ENCODE data around the gene PLK3. TPM values are rescaled to one million over a fixed set of nuclear protein-coding genes. Genes with fewer than 3 reads are reported as not detected.
A peak's percentile ranks its signal among the peaks of the same experiment; 100 is the strongest.

Gene PLK3
- total and polyA plus RNA-seq, 10 of the 15 experiments (the other 5 are each of a cell fraction or from before 2014, with no cell fraction given), result 1.5 to 23.2 (median 12.1) TPM

DNA sequence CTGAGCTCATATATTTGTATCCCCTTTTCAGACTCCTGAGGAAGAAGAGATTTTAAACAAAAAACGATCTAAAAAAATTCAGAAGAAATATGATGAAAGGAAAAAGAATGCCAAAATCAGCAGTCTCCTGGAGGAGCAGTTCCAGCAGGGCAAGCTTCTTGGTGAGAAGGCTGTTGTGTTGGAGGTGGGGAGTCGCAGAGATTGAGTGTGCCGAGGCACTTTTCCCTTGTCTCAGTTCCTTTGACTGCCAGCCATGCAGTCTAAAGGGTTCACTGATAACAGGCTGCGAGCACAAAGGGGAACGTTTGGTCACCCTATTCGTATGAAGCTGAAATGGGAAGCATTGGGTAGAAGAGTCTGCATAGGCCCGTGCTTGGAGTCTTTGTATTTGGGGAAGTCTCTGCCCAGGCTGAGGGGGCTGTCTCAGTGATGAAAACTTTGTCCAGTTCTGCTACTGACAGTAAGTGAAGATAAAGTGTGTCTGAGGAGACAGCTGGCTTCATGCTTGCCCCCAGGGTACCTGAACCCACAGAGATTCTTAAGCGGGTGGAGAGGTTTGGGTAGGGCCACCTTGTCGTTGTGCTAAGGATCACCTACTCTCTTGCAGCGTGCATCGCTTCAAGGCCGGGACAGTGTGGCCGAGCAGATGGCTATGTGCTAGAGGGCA, 22.1 kb upstream of the PLK3 start:
- Histone ChIP-seq H3K9ac (ENCODE audit: control insufficient read depth, insufficient read depth, low read length) (peak overlapping the region; percentile 99), H3K4me2 (ENCODE audit: control insufficient read depth, insufficient read depth) (peak overlapping the region; percentile 73), H2AFZ (ENCODE audit: control insufficient read depth, low read depth, low read length) (no peak overlapping the region), H4K20me1 (ENCODE audit: control insufficient read depth, insufficient read depth) (peaks cover 12% of the 10 kb centered on the region), H3K4me3 (peak overlapping the region; percentile 73), H3K27ac (ENCODE audit: control insufficient read depth, insufficient read depth) (no peak overlapping the region), H3K4me1 (ENCODE audit: control insufficient read depth, insufficient read depth, low read length) (peaks cover 13% of the 10 kb centered on the region), H3K36me3 (ENCODE audit: control insufficient read depth in 2 of 2, insufficient read depth in 2 of 2, low read length in 1 of 2) (peaks cover 8 to 30% of the 10 kb centered on the region in 2 experiments), H3K79me2 (ENCODE audit: control insufficient read depth, insufficient read depth, low read length) (peaks cover 43% of the 10 kb centered on the region), H3K27me3 (replicated peaks in 1 of 2; ENCODE audit: control insufficient read depth in 2 of 2, insufficient read depth in 2 of 2, low read length in 1 of 2) (no peaks in the 10 kb centered on the region), H3K9me3 (replicated peaks; ENCODE audit: control insufficient read depth, insufficient read depth, low read length) (no peaks in the 10 kb centered on the region)
- no peak for FAIRE-seq
- TF ChIP-seq MXI1 (IDR thresholded peaks at IDR 0.05; ENCODE audit: low read depth, low read length), result no peak
- TF ChIP-seq PML (IDR thresholded peaks at IDR 0.05; ENCODE audit: low read length), result 0 out of 2 replicates have a peak, but pooled peaks have one; percentile 27
- ChIA-PET POLR2A (interaction anchor here (0.7 to 1.4 kb wide), 2 partner anchors 22 to 41 kb away, joined by 3 to 4 read pairs; partner anchors contain the start of gene PLK3), CTCF (interaction anchor here (0.8 to 1.6 kb wide), 3 partner anchors 48 to 65 kb away, joined by 3 to 5 read pairs (median 4); no protein-coding TSS in a partner anchor), RAD21 (ENCODE audit: unreplicated experiment) (interaction anchor here (0.5 kb wide), 1 partner anchor 739 kb away, joined by 3 read pairs; no protein-coding TSS in a partner anchor), SMC1A (ENCODE audit: uncharacterized antibody, unreplicated experiment) (interaction anchor here (0.9 to 1.7 kb wide), 2 partner anchors 49 to 57 kb away, joined by 4 to 5 read pairs; no protein-coding TSS in a partner anchor)
- BruUV-seq (replicated peaks), result no TSS peak
- in situ Hi-C loops (cut with MboI) (no loop called here), intact Hi-C loops (cut with micrococcal nuclease; ENCODE audit: unreplicated experiment) (loop anchor here (2.0 to 5.0 kb wide), 2 partner anchors 39 to 47 kb away; partner anchors contain the start of gene RNU5D-1)
- DNase-seq (ENCODE audit: low read depth, low spot score), result no peak
- 62% methylated on average over 13 of the region's 13 CpGs for WGBS (ENCODE audit: insufficient coverage, insufficient replicate concordance, low lambda C conversion rate, missing lambda C conversion rate)
- no peak for ATAC-seq

DNA sequence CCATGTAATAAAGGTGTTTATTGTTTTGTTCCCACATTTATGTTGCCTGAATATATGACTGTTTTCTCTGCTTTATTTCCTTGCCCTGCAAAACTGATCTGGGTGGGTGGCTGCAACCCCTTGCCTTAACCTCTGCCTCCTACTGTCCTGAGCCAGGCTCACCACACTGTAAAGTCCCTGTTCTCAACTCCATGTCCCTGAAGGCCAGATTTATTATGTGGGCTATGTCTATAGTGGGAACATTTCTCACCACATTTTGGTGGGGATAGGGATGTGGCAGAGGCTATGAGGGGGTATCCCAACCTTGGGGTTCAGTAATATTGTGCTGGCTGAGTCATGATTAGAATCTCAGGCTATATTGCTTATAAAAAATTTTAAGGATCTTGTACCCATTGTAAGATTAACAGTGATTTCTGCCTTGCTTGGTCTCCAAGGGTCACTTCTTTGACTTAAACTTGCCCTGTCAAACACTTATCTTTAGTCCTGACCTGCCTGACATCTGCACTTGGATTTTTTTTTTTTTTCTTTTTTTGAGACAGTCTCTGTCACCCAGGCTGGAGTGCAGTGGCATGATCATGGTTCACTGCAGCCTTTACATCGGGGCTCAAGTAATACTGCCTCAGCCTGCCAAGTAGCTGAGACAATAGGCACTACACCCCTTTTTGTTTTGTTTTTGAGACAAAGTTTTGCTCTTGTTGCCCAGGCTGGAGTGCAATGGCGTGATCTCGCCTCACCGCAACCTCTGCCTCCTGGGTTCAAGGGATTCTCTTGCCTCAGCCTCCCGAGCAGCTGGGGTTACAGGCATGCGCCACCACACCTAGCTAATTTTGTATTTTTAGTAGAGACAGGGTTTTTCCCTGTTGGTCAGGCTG, 21.2 kb upstream of the PLK3 start:
- Histone ChIP-seq H3K9me3 (replicated peaks; ENCODE audit: control insufficient read depth, insufficient read depth, low read length) (no peaks in the 10 kb centered on the region), H3K27ac (ENCODE audit: control insufficient read depth, insufficient read depth) (no peak overlapping the region), H3K27me3 (replicated peaks in 1 of 2; ENCODE audit: control insufficient read depth in 2 of 2, insufficient read depth in 2 of 2, low read length in 1 of 2) (no peaks in the 10 kb centered on the region), H3K9ac (ENCODE audit: control insufficient read depth, insufficient read depth, low read length) (no peak overlapping the region), H3K36me3 (ENCODE audit: control insufficient read depth in 2 of 2, insufficient read depth in 2 of 2, low read length in 1 of 2) (peaks cover 8 to 30% of the 10 kb centered on the region in 2 experiments), H2AFZ (ENCODE audit: control insufficient read depth, low read depth, low read length) (no peak overlapping the region), H3K79me2 (ENCODE audit: control insufficient read depth, insufficient read depth, low read length) (peaks cover 43% of the 10 kb centered on the region), H3K4me2 (ENCODE audit: control insufficient read depth, insufficient read depth) (peak overlapping the region; percentile 73), H3K4me1 (ENCODE audit: control insufficient read depth, insufficient read depth, low read length) (peaks cover 18% of the 10 kb centered on the region), H4K20me1 (ENCODE audit: control insufficient read depth, insufficient read depth) (peaks cover 12% of the 10 kb centered on the region), H3K4me3 (peak overlapping the region; percentile 73; the same call in 1 of the 2 replicates)
- ChIA-PET POLR2A (interaction anchor here (0.6 to 1.6 kb wide), 4 partner anchors 21 to 768 kb away, joined by 3 to 4 read pairs (median 4); partner anchors contain the start of gene PLK3), SMC1A (ENCODE audit: uncharacterized antibody, unreplicated experiment) (interaction anchor here (0.6 kb wide), 1 partner anchor 78 kb away, joined by 3 read pairs; no protein-coding TSS in a partner anchor), CTCF (interaction anchor here (0.8 to 1.5 kb wide), 3 partner anchors 21 to 233 kb away, joined by 3 to 4 read pairs (median 3); partner anchors contain the start of genes PLK3 and UROD), RAD21 (ENCODE audit: unreplicated experiment) (no interaction called here)
- 88% methylated on average over 6 of the region's 6 CpGs for WGBS (ENCODE audit: insufficient coverage, insufficient replicate concordance, low lambda C conversion rate, missing lambda C conversion rate)
- no peak for DNase-seq (ENCODE audit: low read depth, low spot score)
- no peak for ATAC-seq
- FAIRE-seq, result no peak
- in situ Hi-C loops (cut with MboI), result no loop called here
- intact Hi-C loops (cut with micrococcal nuclease; ENCODE audit: unreplicated experiment), result loop anchor here (5.0 kb wide), 1 partner anchor 38 kb away; no protein-coding TSS in a partner anchor
- no TSS peak for BruUV-seq (replicated peaks)
- no peak for TF ChIP-seq RAD21 (IDR thresholded peaks at IDR 0.05; ENCODE audit: insufficient read depth, low read depth, low read length)
- TF ChIP-seq NFYB (IDR thresholded peaks at IDR 0.05; ENCODE audit: insufficient read depth, low read depth, low read length), result no peak
- no peak for TF ChIP-seq POLR2A (IDR thresholded peaks at IDR 0.05; ENCODE audit: low read depth, low read length)
- 0 out of 2 replicates have a peak, but pooled peaks have one; percentile 22 for TF ChIP-seq RUNX3 (IDR thresholded peaks at IDR 0.05; ENCODE audit: low read length)
- TF ChIP-seq NR2C1 (IDR thresholded peaks at IDR 0.05), result no peak
- TF ChIP-seq SREBF1 (IDR thresholded peaks at IDR 0.05; ENCODE audit: low read length), result no peak
- TF ChIP-seq MTA3 (IDR thresholded peaks at IDR 0.05; ENCODE audit: borderline replicate concordance, low read length), result 0 out of 2 replicates have a peak, but pooled peaks have one; percentile 3
- TF ChIP-seq, protein P1, sequence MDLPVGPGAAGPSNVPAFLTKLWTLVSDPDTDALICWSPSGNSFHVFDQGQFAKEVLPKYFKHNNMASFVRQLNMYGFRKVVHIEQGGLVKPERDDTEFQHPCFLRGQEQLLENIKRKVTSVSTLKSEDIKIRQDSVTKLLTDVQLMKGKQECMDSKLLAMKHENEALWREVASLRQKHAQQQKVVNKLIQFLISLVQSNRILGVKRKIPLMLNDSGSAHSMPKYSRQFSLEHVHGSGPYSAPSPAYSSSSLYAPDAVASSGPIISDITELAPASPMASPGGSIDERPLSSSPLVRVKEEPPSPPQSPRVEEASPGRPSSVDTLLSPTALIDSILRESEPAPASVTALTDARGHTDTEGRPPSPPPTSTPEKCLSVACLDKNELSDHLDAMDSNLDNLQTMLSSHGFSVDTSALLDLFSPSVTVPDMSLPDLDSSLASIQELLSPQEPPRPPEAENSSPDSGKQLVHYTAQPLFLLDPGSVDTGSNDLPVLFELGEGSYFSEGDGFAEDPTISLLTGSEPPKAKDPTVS (IDR thresholded peaks at IDR 0.05; ENCODE audit: low read depth, low read length), result no peak
- TF ChIP-seq POLR2AphosphoS5 (IDR thresholded peaks at IDR 0.05; ENCODE audit: low read length), result peak; percentile 66
- TF ChIP-seq TCF12 (IDR thresholded peaks at IDR 0.05; ENCODE audit: low read depth, low read length), result no peak

Data from GM12878 (cell line).